Fibroblast of lung (primary cell): ENCODE measurements around the gene MAML3.

ENCODE experiments used
- CTCF ChIP-seq, 2 donors: IDR thresholded peaks in 1 of 2; conservative IDR thresholded peaks in 1 of 2; 1 replicate in 1 of 2; 2 replicates in 1 of 2; pipeline ENCODE4 v1.5.1; 2011 to 2012; ENCODE audit warnings: low read length in 2 of 2, control low read depth in 1 of 2, inconsistent platforms in 1 of 2, low read depth in 1 of 2, mild to moderate bottlenecking in 1 of 2
- EZH2 ChIP-seq: IDR thresholded peaks from 2 replicates; pipeline ENCODE4 v1.5.1; 2012; ENCODE audit warnings: low read length, control low read depth, mild to moderate bottlenecking; ENCODE audit errors: missing control alignments

GRCh38 chr4:140187316-140187695 is 33.3 kb upstream of the MAML3 start:
- TF ChIP-seq CTCF (conservative IDR thresholded peaks at IDR 0.05 in 1 of 2, IDR thresholded peaks at IDR 0.05 in 1 of 2; ENCODE audit: low read depth in 1 of 2, low read length in 2 of 2) (no peak), EZH2 (no peak)
